Retinal pigment epithelial cell (primary cell): ENCODE results near the gene L1CAM.

Source experiments
- DNase-seq: peaks from one replicate; pipeline ENCODE4 v3.0.0-alpha.2; 2010; ENCODE audit warnings: low read depth
- H3K4me3 ChIP-seq: 2 replicates; pipeline ENCODE4 v1.5.1; 2011; ENCODE audit warnings: mild to moderate bottlenecking, low read length, control low read depth, moderate library complexity
- CTCF ChIP-seq: conservative IDR thresholded peaks from 2 replicates; pipeline ENCODE4 v1.5.1; 2011; ENCODE audit warnings: low read depth, low read length, control low read depth, inconsistent platforms

L1CAM gene

GRCh38 chrX:153867671-153868070, 18.3 kb downstream of the L1CAM start:
- TF ChIP-seq CTCF: no peak
- H3K4me3 ChIP-seq: no peak overlapping the region
- DNase-seq: no peak

GRCh38 chrX:153867139-153867538, 18.8 kb downstream of the L1CAM start:
- DNase-seq: no peak
- TF ChIP-seq CTCF: no peak

GRCh38 chrX:153866302-153867019, 19.5 kb downstream of the L1CAM start:
- TF ChIP-seq CTCF: no peak
- DNase-seq: no peak
- H3K4me3 ChIP-seq: no peak overlapping the region

More at GRCh38 chrX:153867139-153867538, 18.8 kb downstream of the L1CAM start:
- no peak overlapping the region for H3K4me3 ChIP-seq

GRCh38 chrX:153865685-153866084, 20.3 kb downstream of the L1CAM start:
- no peak overlapping the region for H3K4me3 ChIP-seq
- TF ChIP-seq CTCF: no peak
- no peak for DNase-seq

GRCh38 chrX:153865321-153865580, 20.7 kb downstream of the L1CAM start:
- no peak for TF ChIP-seq CTCF
- no peak for DNase-seq
- H3K4me3 ChIP-seq: no peak overlapping the region

GRCh38 chrX:153864561-153865320, 21.2 kb downstream of the L1CAM start:
- TF ChIP-seq CTCF: no peak
- DNase-seq: no peak
- no peak overlapping the region for H3K4me3 ChIP-seq

GRCh38 chrX:153864101-153864500, 21.9 kb downstream of the L1CAM start:
- H3K4me3 ChIP-seq: no peak overlapping the region
- DNase-seq: no peak
- TF ChIP-seq CTCF: no peak
